Neural crest cell (in vitro differentiated cells): Measurements from ENCODE around the gene SH2D3C. TPM values are rescaled to one million over a fixed set of nuclear protein-coding genes. Genes with fewer than 3 reads are reported as not detected.

Experiments used
- DNase-seq: peaks from one replicate; pipeline ENCODE4 v3.0.0; 2021; ENCODE audit warnings: low read depth, mixed read lengths, low spot score
- H3K27ac Mint-ChIP-seq: one replicate; pipeline ENCODE4 v1.8.0; 2021; ENCODE audit warnings: mild to moderate bottlenecking, mixed read lengths; ENCODE audit not compliant: unreplicated experiment
- H3K27me3 Mint-ChIP-seq: 2 replicates; pipeline ENCODE4 v1.8.0; 2021; ENCODE audit warnings: low read depth, mild to moderate bottlenecking, mixed read lengths
- H3K36me3 Mint-ChIP-seq: 2 replicates; pipeline ENCODE4 v1.8.0; 2021; ENCODE audit warnings: low read depth, mild to moderate bottlenecking, mixed read lengths
- H3K4me1 Mint-ChIP-seq: 2 replicates; pipeline ENCODE4 v1.8.0; 2021; ENCODE audit warnings: mixed read lengths
- H3K4me3 Mint-ChIP-seq: one replicate; pipeline ENCODE4 v1.8.0; 2021; ENCODE audit warnings: mild to moderate bottlenecking, mixed read lengths
- H3K9me3 Mint-ChIP-seq: 2 replicates; pipeline ENCODE4 v1.8.0; 2021; ENCODE audit warnings: mixed read lengths
- total RNA-seq: library from RNA; stranded (reverse); gene quantifications from 2 replicates; pipeline ENCODE4 v1.2.1, GENCODE V29; 2021
- TF ChIP-seq, protein P1 (sequence below): fragments of 200-600 bp; sonication (generic); conservative IDR thresholded peaks from 2 replicates; pipeline ENCODE4 v1.5.0; 2021; ENCODE audit warnings: antibody characterized with exemption, mild to moderate bottlenecking

Gene SH2D3C
- total RNA-seq, 1 donor from 2014 or later: 7.2 TPM

GRCh38 chr9:127735530-127736185 is 42.8 kb downstream of the SH2D3C start:
- Mint-ChIP-seq H3K27me3 (no peaks in the 10 kb centered on the region), H3K36me3 (no peaks in the 10 kb centered on the region), H3K4me1 (peaks cover 19% of the 10 kb centered on the region), H3K9me3 (no peaks in the 10 kb centered on the region), H3K27ac (peak overlapping the region; percentile 92), H3K4me3 (peak overlapping the region; percentile 92)
- TF ChIP-seq, protein P1, sequence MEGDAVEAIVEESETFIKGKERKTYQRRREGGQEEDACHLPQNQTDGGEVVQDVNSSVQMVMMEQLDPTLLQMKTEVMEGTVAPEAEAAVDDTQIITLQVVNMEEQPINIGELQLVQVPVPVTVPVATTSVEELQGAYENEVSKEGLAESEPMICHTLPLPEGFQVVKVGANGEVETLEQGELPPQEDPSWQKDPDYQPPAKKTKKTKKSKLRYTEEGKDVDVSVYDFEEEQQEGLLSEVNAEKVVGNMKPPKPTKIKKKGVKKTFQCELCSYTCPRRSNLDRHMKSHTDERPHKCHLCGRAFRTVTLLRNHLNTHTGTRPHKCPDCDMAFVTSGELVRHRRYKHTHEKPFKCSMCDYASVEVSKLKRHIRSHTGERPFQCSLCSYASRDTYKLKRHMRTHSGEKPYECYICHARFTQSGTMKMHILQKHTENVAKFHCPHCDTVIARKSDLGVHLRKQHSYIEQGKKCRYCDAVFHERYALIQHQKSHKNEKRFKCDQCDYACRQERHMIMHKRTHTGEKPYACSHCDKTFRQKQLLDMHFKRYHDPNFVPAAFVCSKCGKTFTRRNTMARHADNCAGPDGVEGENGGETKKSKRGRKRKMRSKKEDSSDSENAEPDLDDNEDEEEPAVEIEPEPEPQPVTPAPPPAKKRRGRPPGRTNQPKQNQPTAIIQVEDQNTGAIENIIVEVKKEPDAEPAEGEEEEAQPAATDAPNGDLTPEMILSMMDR: no peak
- no peak for DNase-seq

- Mint-ChIP-seq H3K27me3 (no peaks in the 10 kb centered on the region), H3K36me3 (no peaks in the 10 kb centered on the region), H3K4me1 (peaks cover 19% of the 10 kb centered on the region), H3K9me3 (no peaks in the 10 kb centered on the region), H3K27ac (peak within 1 kb of the TSS; percentile 92), H3K4me3 (peak within 1 kb of the TSS; percentile 92)
- TF ChIP-seq, protein P1: peak; percentile 97
- peak; percentile 99 for DNase-seq
These were observed 43.5 kb downstream of the SH2D3C start, which contains the start of gene TOR2A for GRCh38 chr9:127734747-127735529. Gene TOR2A (minus strand): TSS chr9:127735294. CDS start chr9:127735270, 24 bp downstream.

GRCh38 chr9:127734247-127734746 is 44.2 kb downstream of the SH2D3C start:
- DNase-seq: no peak
- Mint-ChIP-seq H3K36me3 (no peaks in the 10 kb centered on the region), H3K4me3 (peak overlapping the region; percentile 90), H3K9me3 (no peaks in the 10 kb centered on the region), H3K4me1 (peaks cover 19% of the 10 kb centered on the region), H3K27me3 (no peaks in the 10 kb centered on the region), H3K27ac (peak overlapping the region; percentile 78)
- TF ChIP-seq, protein P1: no peak

DNA sequence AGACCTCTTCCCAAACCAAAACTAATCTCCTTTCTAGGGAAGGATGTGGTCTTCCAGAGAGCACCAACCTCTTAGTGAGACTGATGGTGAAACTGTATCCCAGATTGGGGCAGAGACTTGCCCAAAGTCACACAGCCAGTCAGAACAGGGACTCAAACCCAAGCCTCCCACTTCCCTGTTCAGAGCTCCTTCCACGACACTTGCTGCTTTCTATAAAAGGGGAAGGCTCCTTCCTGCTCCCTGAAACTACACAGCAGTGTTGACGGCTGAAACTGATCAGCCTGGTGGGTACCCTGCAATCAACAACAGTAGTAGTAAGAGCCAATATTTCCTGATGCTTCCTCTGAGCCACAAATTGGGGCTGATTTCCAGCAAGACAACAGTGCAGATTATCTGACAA is 44.9 kb downstream of the SH2D3C start:
- H3K4me3 Mint-ChIP-seq: peak overlapping the region; percentile 57
- no peaks in the 10 kb centered on the region for H3K36me3 Mint-ChIP-seq
- no peak for DNase-seq
- no peaks in the 10 kb centered on the region for H3K27me3 Mint-ChIP-seq
- H3K9me3 Mint-ChIP-seq: no peaks in the 10 kb centered on the region
- TF ChIP-seq, protein P1: no peak
- H3K4me1 Mint-ChIP-seq: peaks cover 19% of the 10 kb centered on the region
- H3K27ac Mint-ChIP-seq: no peak overlapping the region

DNA sequence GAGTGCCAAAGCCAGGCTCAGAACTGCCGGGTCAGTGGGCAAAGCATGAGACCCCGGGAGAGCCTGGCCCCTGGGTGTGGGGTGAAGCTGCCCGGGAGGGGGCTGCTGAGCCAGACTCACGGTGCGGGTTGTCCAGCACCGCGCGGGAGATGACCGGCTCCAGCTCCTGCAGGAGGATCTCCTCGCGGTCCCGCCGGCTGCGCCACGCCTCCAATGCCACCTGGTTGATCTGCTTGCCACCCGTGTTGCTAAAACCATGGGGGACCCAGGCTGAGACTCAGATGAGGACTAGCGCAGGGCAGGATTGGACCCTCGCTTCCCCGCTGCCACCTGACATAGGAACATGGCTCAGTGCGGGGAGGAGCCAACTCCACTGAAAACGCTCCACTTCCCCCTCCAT is 46.0 kb downstream of the SH2D3C start:
- no peaks in the 10 kb centered on the region for H3K27me3 Mint-ChIP-seq
- H3K36me3 Mint-ChIP-seq: no peaks in the 10 kb centered on the region
- H3K4me1 Mint-ChIP-seq: peaks cover 19% of the 10 kb centered on the region
- no peak overlapping the region for H3K4me3 Mint-ChIP-seq
- peak overlapping the region; percentile 93 for H3K27ac Mint-ChIP-seq
- DNase-seq: no peak
- no peaks in the 10 kb centered on the region for H3K9me3 Mint-ChIP-seq
- TF ChIP-seq, protein P1: no peak
